ENCODE results near the gene SEMA4D.

DNA sequence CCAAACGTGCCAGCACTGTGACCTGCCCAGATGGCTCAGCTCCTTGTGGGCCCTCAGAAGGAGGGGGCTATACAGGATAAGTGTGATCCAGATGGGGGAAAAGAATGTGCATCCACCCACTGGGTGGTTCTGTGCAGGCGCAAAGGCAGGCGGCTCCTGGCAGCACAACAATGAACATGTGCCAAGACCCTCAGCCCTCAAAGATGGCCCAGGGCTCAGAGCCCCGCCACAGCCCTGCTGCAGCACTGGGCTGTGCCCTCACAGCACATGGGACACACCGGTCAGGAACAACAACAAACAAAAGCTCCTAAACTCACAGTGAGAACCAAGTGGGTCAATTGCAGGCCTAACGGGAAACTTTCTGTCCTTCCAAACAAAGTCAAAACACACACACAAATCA is 4.7 kb downstream of the SEMA4D start:
- TF ChIP-seq, protein P1, sequence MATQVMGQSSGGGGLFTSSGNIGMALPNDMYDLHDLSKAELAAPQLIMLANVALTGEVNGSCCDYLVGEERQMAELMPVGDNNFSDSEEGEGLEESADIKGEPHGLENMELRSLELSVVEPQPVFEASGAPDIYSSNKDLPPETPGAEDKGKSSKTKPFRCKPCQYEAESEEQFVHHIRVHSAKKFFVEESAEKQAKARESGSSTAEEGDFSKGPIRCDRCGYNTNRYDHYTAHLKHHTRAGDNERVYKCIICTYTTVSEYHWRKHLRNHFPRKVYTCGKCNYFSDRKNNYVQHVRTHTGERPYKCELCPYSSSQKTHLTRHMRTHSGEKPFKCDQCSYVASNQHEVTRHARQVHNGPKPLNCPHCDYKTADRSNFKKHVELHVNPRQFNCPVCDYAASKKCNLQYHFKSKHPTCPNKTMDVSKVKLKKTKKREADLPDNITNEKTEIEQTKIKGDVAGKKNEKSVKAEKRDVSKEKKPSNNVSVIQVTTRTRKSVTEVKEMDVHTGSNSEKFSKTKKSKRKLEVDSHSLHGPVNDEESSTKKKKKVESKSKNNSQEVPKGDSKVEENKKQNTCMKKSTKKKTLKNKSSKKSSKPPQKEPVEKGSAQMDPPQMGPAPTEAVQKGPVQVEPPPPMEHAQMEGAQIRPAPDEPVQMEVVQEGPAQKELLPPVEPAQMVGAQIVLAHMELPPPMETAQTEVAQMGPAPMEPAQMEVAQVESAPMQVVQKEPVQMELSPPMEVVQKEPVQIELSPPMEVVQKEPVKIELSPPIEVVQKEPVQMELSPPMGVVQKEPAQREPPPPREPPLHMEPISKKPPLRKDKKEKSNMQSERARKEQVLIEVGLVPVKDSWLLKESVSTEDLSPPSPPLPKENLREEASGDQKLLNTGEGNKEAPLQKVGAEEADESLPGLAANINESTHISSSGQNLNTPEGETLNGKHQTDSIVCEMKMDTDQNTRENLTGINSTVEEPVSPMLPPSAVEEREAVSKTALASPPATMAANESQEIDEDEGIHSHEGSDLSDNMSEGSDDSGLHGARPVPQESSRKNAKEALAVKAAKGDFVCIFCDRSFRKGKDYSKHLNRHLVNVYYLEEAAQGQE (IDR thresholded peaks at IDR 0.05; ENCODE audit: insufficient replicate concordance, low read depth) = no peak
- TF ChIP-seq SPI1 (IDR thresholded peaks at IDR 0.05; ENCODE audit: borderline replicate concordance, low read depth) (no peak), CTCF (IDR thresholded peaks at IDR 0.05; ENCODE audit: insufficient read depth, low read length) (no peak)

All from HL-60 (cell line).